HUDEP-2 (cell line): ENCODE data around the gene RNF34.

Experiments
- DNase-seq, 76 experiments: peaks; one replicate each; lab custom pipeline; 2025; ENCODE audit not compliant: unreplicated experiment in 76 of 76; lab: John Stamatoyannopoulos, UW

The RNF34 gene

DNA sequence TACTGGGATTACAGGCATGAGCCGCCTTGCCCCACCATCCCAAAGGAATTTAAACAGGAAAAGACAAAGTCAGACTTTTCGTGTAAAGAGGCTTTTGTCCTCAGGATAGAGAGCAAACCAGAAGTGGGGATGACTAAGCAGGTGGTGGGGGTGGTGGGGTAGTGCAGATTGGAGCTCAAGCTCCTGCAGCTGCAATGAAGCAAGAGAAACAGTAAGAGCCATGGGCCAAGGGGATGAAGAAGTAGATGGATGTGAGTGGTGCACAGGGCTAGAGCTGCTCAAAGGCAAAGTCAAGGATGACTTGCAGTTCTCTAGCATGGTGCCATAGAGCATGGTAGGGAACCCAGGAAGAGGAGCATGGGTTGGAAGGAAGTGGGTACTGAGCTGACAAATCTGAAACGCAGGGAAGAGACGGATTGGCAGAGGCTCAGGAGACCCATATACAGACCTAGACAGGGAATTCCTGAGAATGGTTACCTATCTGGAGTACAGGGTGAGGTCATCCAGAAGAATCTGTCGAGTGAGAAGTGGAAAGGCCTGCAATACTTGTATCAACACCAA lies 11.4 kb upstream of the RNF34 start:
- DNase-seq, result no peak

DNA sequence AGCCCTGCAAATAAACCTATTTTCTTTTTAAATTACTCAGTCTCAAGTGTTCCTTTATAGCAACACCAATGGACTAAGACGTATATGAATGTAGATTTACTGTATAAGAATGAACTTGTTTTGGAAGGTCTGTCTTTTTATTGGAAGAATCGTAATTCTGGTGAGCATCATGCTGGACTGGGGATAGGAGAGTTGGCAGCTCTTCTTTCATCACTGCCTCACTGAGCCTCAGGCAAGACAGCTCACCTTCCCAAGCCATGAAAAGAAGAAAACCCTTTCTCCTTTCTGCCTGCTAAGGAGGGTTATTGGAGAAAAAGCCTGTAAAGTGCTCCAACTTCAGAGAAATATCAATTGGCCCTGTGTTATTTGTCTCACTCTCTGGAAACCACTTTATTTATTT lies 9.1 kb upstream of the RNF34 start:
- no peak for DNase-seq

DNA sequence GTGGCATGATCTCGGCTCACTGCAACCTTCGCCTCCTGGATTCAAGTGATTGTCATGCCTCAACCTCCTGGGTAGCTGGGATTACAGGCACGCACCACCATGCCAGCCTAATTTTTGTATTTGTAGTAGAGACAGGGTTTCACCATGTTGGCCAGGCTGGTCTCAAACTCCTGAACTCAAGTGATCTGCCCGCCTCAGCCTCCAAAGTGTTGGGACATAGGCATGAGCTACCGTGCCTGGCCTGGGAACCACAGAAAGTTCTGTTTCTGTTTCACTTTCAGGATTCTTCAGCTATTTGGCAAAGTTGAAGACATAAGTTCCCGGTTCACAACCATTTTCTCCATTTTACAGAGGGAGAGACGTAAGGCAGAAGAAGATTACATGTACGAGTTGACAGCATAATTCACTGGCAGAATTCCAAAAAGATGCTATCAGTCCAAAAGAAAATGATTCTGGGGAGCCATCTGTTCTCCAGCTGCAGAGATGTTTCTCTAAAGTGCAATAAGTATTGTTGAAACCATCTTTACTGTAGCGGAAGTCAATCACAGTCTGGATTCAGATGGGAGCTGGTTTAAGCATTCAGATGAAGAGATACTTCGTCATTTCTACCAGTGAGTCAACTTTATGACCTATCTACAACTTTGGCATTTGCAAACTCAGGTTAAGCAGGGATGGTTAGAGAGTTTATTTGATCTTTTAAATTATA lies 8.1 kb upstream of the RNF34 start:
- peak in 25 of 76 experiments; percentile 2 to 58 (median 24) for DNase-seq

DNA sequence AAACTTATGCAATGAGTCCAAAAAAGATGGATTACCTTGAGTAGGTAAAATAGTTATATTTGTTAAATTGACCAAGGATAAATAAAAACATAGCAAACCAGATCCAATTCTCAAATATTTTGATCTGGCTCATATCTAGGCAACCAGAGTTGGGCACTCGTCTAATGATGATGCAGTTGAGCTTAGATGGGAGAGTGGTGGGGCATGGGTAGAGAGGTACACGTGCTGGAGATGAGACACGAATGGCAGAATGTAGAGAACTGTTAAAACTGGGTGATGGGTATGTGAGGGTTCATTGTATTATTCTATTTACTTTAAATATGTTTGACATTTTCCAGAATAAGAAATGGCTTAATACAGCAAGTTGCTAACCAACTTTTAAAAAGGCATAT lies 7.6 kb upstream of the RNF34 start:
- DNase-seq, result no peak

DNA sequence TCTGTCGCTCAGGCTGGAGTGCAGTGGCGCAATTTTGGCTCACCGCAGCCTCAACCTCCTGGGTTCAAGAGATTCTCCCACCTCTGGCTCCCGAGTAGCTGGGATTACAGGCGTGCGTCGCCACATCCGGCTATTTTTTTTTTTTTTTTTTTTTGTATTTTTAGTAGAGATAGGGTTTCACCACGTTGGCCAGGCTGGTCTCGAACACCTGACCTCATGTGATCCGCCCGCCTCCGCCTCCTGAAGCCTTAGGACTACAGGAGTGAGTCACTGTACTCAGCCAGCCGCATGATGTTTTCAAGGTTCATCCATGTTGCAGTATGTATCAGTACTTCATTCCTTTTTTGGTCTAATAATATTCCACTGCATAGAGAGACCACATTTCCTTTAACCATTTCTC lies 2.4 kb upstream of the RNF34 start:
- DNase-seq, result no peak

DNA sequence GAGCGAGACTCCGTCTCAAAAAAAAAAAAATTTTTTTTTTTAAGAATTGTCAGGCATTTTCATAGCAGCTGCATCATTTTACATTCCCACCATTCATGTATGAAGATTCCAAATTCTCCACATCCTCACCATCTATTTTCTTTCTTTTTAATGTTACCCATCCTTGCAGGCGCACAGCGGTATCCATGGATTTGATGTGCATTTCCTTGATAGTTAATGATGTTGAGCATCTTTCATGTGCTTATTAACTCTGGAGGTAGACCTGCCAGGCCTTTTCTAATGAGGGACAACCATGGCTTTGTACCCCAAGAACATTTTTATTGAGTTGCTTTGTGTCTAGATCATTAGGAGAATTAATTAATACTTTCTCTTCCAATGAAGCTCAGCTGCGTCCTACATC lies 1.6 kb upstream of the RNF34 start:
- DNase-seq, result no peak

DNA sequence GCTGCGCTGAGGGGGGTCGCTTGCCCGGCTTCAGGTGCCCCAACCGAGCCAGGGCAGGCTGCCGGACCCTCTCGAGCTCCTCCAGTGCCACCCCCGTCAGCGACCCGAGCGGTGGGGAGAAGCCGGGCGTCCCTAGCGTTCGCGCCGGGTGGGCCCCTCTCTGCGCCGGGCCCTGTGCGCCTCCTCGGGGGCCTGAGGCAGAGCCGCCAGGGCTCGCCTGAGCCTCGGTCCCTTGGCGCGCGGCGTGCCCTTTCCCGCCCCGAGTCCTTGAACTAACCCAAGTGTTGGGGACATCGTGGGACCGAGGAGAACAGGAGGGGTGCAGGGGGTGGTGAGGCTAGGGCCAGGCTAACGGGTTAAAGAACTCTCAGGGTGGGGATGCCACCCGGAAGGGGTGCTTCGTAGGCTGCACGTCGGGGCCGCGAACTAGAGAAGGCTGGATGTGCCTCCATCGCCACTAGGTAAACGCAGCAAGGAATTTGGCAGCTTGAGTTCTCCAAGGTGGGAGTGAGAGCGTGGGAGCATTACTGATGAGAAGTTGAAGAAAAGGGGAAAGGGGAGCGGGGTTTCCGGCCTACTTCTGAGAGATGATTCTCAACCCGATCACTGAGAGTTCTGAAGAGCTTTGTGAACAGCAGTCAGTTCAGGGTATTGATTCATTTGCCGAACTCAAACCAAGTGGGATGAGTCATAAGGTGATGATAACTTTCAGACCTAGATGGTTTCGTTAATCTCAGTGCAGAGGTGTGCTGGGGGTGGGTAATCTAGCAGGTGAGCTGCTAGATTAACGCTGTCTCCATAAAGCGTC lies 618 bp downstream of the RNF34 start:
- DNase-seq, result peak in 26 of 76 experiments; percentile 5 to 67 (median 26)

DNA sequence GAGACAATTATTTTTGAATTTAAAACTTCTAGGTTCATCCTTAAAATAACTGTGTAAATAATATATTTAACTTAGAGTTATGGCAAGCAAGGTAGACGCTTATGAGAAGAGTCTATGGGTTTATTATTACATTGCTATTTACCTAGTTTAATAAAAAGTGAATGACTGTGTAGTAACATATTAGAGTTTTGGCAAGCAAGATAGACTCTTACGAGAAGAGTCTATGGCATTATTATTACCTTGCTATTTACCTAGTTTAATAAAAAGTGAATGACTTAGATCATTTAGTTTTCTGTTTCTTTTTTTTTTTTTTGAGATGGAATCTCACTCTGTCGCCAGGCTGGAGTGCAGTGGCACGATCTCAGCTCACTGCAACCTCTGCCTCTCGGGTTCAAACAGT lies 3.8 kb downstream of the RNF34 start:
- DNase-seq, result no peak

DNA sequence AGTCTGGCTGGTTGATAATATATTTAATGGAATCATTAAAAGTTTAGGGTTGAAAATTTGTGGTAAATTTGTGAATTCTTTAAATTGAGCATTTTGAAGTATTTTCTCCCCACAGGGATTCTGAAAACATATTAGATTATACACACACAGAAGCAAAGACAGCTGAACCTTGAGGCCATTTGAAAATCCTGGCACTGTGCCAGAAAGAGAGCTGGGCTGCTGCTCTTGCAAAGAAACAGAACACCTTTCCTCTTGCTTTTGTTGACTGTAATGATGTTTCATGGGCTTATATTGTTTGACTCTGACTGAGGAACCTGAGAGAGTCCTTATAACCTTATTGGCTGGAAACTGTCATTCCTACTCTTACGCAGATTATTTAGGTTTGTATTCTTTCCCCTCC lies 4.8 kb downstream of the RNF34 start:
- DNase-seq, result peak in 6 of 76 experiments; percentile 2 to 13 (median 8)

DNA sequence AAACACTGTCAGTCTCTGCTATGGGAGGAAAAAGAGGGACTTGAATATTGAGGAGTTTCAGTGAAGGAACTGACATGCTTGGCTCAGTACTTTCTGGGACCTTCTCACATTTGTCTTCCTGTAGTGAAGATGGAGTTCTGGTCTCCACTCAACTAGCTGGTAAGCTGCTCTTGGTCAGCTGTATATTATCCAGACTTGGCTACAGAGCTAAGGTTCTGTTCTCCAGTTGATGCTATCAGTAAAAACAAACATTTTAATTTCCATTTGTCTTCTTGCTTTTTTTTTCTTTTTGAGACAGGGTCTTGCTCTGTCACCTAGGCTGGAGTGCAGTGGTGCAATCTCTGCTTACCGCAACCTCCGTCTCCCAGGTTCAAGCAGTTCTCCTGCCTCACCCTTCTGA lies 5.3 kb downstream of the RNF34 start:
- DNase-seq, result no peak

DNA sequence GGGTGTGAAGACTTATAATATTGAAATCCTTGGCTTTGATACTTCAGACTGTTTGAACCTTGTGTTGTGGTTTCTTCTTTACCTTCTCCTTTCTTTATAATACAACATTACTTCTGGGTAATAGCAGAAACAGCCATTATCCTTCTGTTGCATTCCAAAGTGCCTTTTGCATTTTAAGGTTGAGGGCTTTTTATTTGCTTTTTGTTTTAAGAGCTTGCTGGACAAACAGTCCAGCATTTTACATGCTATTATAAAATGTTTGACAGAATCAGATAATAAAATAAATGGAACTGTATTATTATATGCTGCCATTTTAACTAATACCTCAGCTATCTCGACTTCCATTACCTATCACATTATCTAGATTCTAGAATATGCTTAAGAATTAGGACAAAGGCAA lies 14.0 kb downstream of the RNF34 start:
- no peak for DNase-seq

DNA sequence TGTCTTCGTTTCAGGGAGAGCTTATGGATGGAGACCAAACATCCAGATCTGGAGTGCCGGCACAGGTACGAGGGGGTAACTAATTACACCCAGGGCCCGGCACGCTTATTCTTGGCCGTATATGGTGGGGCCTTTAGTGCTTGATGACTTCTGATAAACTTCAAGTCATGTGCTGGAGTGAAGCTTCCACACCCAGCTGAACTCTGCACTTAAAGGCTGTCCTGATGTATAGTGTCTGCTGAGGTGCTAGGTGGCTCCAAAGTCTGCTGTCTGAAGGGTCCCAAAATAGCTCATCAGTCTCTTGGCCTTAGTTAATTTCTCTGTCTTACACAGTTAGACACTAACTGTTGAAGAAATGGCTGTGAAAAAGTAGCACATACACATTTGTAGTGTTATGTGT lies 17.9 kb downstream of the RNF34 start:
- peak in 3 of 76 experiments; percentile 1 to 18 (median 4) for DNase-seq

DNA sequence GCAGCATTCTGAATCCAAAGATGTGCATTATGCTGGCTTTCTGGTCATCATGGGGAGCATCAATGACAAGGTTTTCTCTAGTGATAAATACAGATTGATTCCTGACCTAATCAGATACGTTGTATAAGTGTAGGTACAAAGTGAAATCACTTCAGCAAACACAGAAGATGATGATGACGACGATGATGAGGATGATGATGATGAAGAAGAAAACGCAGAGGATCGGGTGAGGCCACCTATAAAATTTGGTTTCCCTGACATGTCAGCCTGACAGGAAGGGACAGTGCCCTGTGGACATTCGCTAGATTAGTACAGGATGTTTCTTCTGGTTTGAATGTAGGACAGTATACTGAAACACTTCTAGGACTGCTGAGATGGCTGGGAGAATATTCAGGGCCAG lies 20.2 kb downstream of the RNF34 start:
- DNase-seq, result no peak

DNA sequence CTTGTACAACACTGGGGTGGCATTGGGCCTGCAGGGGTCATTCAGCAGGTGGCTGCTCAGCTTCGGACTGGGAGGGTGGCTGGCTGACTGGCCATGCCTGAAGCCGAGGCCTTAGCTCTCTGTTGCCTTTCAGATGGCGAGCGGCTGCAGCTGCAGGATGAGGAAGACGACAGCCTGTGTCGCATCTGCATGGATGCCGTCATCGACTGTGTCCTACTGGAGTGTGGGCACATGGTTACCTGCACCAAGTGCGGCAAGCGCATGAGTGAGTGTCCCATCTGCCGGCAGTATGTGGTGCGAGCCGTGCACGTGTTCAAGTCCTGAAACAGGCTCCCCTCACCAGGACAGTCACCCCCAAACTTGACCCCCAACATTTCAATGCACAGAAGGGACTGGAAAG lies 23.3 kb downstream of the RNF34 start:
- no peak for DNase-seq

DNA sequence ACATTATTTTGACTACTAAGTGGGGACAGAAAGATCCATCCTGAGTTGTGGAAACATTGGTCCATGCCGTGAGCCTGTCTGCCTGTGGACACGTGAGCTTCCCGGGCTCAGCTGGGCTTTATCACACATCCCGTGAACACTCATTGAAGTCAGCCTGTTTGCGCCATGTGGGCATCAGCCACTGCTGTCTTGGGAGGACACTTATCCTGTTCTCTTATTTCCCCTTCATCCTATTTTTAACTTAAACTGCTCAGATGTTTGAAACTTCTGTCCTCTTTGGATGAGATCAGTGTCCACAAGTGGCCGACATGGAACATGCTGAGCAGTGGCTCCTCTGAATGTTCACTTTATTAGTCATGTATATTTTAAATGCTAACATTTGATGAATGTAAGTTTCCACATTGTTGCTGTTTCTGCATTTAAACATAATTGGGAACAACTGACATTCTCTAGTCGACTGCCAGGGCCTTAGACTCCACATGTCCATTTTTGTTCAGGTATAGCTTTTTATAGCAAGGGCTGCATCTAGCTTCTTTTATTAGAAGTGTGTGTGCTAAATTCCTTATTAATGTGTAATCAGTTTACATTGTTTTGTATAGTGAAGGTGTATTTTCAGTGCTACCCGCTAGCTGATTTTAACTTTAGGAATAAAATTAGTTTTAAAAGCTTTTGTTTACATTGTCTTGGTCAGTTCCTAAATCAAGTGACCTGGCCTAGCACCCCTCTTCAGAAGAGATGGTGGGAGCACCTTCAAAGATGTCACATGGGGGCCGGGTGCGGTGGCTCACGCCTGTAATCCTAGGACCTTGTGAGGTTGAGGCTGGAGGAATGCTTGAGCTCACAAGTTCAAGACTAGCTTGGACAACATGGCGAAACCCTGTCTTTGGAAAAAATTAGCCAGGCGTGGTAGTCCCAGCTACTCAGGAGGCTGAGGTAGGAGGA lies 24.0 kb downstream of the RNF34 start:
- DNase-seq, result no peak

DNA sequence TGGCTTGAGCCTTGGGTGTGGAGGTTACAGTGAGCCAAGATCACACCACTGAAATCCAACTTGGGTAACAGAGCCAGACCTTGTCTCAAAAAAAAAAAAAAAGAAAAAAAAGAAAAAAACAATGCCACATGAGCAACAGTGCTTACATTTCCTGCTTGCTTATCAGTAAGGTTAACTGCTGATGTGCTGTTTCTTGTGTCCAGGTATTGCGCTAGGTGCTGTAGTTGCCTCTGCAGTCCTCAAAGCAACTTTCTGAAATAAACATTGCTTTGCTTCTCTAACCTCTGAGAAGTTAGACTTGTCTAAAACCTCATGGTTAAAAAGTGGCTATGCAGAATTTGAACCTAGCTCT lies 24.7 kb downstream of the RNF34 start:
- no peak for DNase-seq

DNA sequence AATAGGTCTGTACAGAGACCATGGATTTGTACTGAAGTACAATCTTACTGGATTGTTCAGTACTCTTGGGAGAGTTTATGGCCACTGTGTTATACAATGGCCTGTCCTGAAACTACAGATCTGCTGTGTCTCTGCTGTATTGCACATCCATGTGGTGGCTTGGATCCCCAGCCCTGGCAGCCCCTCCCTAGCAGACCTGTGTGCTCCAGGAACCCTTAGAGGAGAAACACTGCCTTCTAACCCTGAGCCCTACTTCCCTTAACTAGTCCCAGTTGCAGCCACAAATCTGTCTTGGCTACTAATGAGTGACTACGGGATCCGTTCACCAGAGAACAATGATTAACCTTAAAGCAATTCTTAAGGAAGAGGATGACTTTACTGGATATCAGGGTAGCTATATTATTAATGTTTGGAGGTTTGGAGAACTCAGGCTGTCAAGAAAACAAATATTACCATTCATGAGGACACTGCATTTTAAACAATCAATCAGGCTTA lies 27.7 kb downstream of the RNF34 start:
- no peak for DNase-seq

DNA sequence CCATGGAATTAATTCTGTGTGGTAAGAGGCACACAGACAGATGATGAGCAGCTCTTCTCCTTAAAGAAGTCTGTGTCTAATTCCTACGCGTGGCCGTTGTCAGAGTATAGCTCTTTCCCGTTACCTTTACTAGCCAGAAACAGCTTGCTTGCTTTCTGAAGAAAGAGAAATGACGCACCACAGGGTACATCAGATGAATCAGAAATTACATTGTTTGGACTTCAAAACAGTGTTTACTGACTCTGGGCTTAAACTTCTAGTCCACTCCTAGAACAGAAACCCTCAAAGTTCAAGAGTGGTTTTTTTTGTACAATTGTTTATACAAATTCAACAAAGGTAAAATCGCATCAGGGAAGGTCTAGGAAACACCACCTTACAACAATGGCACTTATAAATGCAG lies 29.0 kb downstream of the RNF34 start:
- DNase-seq, result no peak

DNA sequence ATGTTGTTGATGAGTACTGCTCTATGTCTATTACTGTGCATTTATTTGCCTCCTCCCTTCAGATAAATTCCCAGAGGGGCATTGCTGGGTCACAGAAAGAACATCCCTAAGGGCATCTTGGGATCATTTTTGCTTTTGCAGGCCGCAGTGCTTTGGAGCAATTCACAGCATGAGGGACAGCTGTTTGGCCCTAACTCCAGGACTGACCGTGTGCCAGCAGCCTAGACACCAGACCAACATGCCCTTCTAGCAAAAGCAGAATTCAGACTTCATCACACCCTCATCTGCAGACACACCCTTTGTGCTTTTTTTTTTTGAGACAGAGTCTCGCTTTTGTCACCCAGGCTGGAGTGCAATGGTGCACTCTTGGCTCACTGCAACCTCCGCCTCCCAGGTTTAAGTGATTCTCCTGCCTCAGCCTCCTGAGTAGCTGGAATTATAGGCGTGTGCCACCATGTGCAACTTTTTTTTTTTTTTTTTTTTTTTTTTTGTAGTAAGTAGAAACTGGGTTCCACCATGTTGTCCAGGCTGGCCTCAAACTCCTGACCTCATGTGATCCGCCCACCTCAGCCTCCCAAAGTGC lies 31.0 kb downstream of the RNF34 start:
- no peak for DNase-seq

DNA sequence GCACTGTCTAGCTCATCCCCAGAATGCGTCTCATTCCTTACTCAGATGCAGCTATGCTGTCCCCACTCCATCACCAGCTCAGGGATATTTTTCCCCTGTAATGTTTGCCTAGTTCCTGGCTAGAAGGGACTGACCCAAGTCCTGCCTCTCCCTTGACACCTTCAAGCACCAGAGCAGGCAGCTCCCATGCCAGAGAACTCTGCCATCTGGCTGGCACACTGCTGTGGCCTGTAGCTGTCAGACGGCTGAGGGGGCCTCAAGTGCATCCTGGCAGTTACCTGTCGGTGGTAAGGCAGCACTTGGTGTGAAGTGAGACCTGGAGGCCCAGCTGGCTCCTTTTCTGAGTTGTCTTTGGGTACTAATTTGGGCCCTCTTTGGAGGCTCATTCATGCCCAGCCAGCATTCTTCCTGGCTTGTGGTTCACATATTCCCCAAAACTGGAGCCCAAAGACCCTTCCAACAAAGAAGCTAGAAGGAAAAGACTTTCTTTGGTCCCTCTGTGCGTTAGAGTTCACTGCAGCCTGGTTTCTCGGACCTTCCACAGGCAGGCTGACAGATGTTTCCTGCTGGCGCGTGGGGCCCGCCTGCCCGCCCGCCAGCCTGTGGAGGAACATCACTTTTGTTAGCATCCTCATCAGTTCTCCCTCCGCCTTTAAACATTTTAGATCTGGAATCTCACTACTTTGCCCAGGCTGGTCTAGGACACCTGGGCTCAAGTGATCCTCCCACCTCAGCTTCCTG lies 33.0 kb downstream of the RNF34 start:
- DNase-seq, result no peak
